Neural progenitor cell (in vitro differentiated cells): ENCODE results near the gene CSGALNACT2.

ENCODE experiments used
- CTCF ChIP-seq: fragments of 200-600 bp; sonication (generic); IDR thresholded peaks from 2 replicates; pipeline ENCODE4 v1.5.1; 2017; ENCODE audit warnings: antibody characterized with exemption, mild to moderate bottlenecking
- EZH2 ChIP-seq: fragments of 200-600 bp; sonication (generic); IDR thresholded peaks from 2 replicates; pipeline ENCODE4 v1.6.1; 2017; ENCODE audit warnings: antibody characterized with exemption, mild to moderate bottlenecking, moderate library complexity

GRCh38 chr10:43194266-43194665 lies 56.0 kb downstream of the CSGALNACT2 start:
- TF ChIP-seq CTCF (no peak), EZH2 (no peak)
